Measurements from ENCODE around the gene TPM2. TPM values are rescaled to one million over a fixed set of nuclear protein-coding genes. Genes with fewer than 3 reads are reported as not detected.
A peak's percentile ranks its signal among the peaks of the same experiment; 100 is the strongest.

Gene TPM2
- total RNA-seq, 1 donor from 2014 or later = 24.3 TPM

- Mint-ChIP-seq H3K9me3 (ENCODE audit: low read depth) (no peaks in the 10 kb centered on the region), H3K36me3 (ENCODE audit: insufficient read depth) (peaks cover 27% of the 10 kb centered on the region), H3K27ac (no peak overlapping the region), H3K27me3 (no peaks in the 10 kb centered on the region), H3K4me1 (ENCODE audit: low read depth) (no peaks in the 10 kb centered on the region), H3K4me3 (ENCODE audit: low read depth) (no peak overlapping the region)
- DNase-seq (ENCODE audit: low spot score, unreplicated experiment) = no peak
- TF ChIP-seq, protein P1, sequence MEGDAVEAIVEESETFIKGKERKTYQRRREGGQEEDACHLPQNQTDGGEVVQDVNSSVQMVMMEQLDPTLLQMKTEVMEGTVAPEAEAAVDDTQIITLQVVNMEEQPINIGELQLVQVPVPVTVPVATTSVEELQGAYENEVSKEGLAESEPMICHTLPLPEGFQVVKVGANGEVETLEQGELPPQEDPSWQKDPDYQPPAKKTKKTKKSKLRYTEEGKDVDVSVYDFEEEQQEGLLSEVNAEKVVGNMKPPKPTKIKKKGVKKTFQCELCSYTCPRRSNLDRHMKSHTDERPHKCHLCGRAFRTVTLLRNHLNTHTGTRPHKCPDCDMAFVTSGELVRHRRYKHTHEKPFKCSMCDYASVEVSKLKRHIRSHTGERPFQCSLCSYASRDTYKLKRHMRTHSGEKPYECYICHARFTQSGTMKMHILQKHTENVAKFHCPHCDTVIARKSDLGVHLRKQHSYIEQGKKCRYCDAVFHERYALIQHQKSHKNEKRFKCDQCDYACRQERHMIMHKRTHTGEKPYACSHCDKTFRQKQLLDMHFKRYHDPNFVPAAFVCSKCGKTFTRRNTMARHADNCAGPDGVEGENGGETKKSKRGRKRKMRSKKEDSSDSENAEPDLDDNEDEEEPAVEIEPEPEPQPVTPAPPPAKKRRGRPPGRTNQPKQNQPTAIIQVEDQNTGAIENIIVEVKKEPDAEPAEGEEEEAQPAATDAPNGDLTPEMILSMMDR (IDR thresholded peaks at IDR 0.05; ENCODE audit: unreplicated experiment) = no peak
Observed at GRCh38 chr9:35700031-35700430, 10.3 kb upstream of the TPM2 start.

DNA sequence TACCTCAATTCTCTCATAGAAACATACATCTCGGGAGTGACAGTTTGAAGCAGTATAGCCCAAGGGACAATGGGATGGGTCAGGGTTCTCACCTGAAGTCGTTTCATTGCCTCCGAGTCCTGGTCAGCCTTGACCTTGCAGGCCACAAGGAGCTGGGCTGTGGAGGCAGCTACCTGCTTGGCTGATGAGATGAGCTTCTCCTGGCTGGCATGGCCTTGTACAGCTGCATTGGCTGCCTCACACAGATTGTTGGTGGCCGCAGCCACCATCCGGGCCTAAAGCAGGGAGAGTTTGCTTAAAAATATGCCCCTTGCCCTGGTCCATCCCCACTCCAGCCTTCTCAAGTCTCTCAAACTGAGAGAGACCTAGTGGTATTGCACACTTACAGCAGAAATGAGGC is 8.5 kb upstream of the TPM2 start:
- Mint-ChIP-seq H3K9me3 (ENCODE audit: low read depth) (no peaks in the 10 kb centered on the region), H3K36me3 (ENCODE audit: insufficient read depth) (peaks cover 20% of the 10 kb centered on the region), H3K4me3 (ENCODE audit: low read depth) (no peak overlapping the region), H3K27me3 (no peaks in the 10 kb centered on the region), H3K4me1 (ENCODE audit: low read depth) (no peaks in the 10 kb centered on the region), H3K27ac (no peak overlapping the region)
- no peak for DNase-seq (ENCODE audit: low spot score, unreplicated experiment)
- TF ChIP-seq, protein P1 (IDR thresholded peaks at IDR 0.05; ENCODE audit: unreplicated experiment) = no peak

- H3K27ac Mint-ChIP-seq = no peak overlapping the region
- TF ChIP-seq, protein P1 (IDR thresholded peaks at IDR 0.05; ENCODE audit: unreplicated experiment) = no peak
- H3K9me3 Mint-ChIP-seq (ENCODE audit: low read depth) = no peaks in the 10 kb centered on the region
- no peaks in the 10 kb centered on the region for H3K4me1 Mint-ChIP-seq (ENCODE audit: low read depth)
- peaks cover 14% of the 10 kb centered on the region for H3K36me3 Mint-ChIP-seq (ENCODE audit: insufficient read depth)
- DNase-seq (ENCODE audit: low spot score, unreplicated experiment) = no peak
- no peak overlapping the region for H3K4me3 Mint-ChIP-seq (ENCODE audit: low read depth)
- no peaks in the 10 kb centered on the region for H3K27me3 Mint-ChIP-seq
Observed at GRCh38 chr9:35697486-35697885, 7.8 kb upstream of the TPM2 start.

- Mint-ChIP-seq H3K27ac (no peak overlapping the region), H3K4me1 (ENCODE audit: low read depth) (no peaks in the 10 kb centered on the region), H3K4me3 (ENCODE audit: low read depth) (no peak overlapping the region), H3K36me3 (ENCODE audit: insufficient read depth) (peaks cover 14% of the 10 kb centered on the region), H3K9me3 (ENCODE audit: low read depth) (no peaks in the 10 kb centered on the region), H3K27me3 (peaks cover 3% of the 10 kb centered on the region)
- TF ChIP-seq, protein P1 (IDR thresholded peaks at IDR 0.05; ENCODE audit: unreplicated experiment) = peak; percentile 97
- peak; percentile 42 for DNase-seq (ENCODE audit: low spot score, unreplicated experiment)
Observed at GRCh38 chr9:35696520-35697215, 6.9 kb upstream of the TPM2 start.

GRCh38 chr9:35695943-35696401 is 6.2 kb upstream of the TPM2 start:
- Mint-ChIP-seq H3K9me3 (ENCODE audit: low read depth) (no peaks in the 10 kb centered on the region), H3K4me3 (ENCODE audit: low read depth) (no peak overlapping the region), H3K36me3 (ENCODE audit: insufficient read depth) (peaks cover 14% of the 10 kb centered on the region), H3K4me1 (ENCODE audit: low read depth) (peaks cover 2% of the 10 kb centered on the region), H3K27me3 (peaks cover 6% of the 10 kb centered on the region), H3K27ac (no peak overlapping the region)
- TF ChIP-seq, protein P1 (IDR thresholded peaks at IDR 0.05; ENCODE audit: unreplicated experiment) = no peak
- DNase-seq (ENCODE audit: low spot score, unreplicated experiment) = no peak

All from progenitor cell of endocrine pancreas (in vitro differentiated cells).